ENCODE measurements around the gene MRGPRG.
"Not testable (repeated sequence)": the region's sequence is repeated elsewhere in the genome, so short reads cannot be mapped to it uniquely, and the experiment has no call there.

The MRGPRG gene
- 0 reads per million in 2 donors for total RNA-seq

- no peak for DNase-seq
Measured at GRCh38 chr11:3218483-3219280, at the start of gene MRGPRG. Gene MRGPRG, minus strand, starts transcription at chr11:3218813. Its CDS starts 0 bp downstream, at chr11:3218813.

GRCh38 chr11:3262548-3262947, 43.9 kb upstream of the MRGPRG start:
- DNase-seq: not testable (repeated sequence)

- not testable (repeated sequence) for DNase-seq
Measured at GRCh38 chr11:3261831-3262230, 43.2 kb upstream of the MRGPRG start.

GRCh38 chr11:3257509-3257908, 38.9 kb upstream of the MRGPRG start:
- DNase-seq: not testable (repeated sequence)

- not testable (repeated sequence) for DNase-seq
Measured at GRCh38 chr11:3255241-3255640, 36.6 kb upstream of the MRGPRG start.

- DNase-seq: not testable (repeated sequence)
Measured at GRCh38 chr11:3254773-3255172, 36.2 kb upstream of the MRGPRG start.

- no peak for DNase-seq
Measured at GRCh38 chr11:3245071-3245470, 26.5 kb upstream of the MRGPRG start.

GRCh38 chr11:3243880-3244279, 25.3 kb upstream of the MRGPRG start:
- no peak for DNase-seq

GRCh38 chr11:3237119-3237518, 18.5 kb upstream of the MRGPRG start:
- DNase-seq: no peak

- no peak for DNase-seq
Measured at GRCh38 chr11:3234846-3235245, 16.2 kb upstream of the MRGPRG start.

- no peak for DNase-seq
Measured at GRCh38 chr11:3232956-3233355, 14.3 kb upstream of the MRGPRG start.

- DNase-seq: no peak
Measured at GRCh38 chr11:3231851-3232744, 13.5 kb upstream of the MRGPRG start, which contains the start of gene MRGPRE. Gene MRGPRE, minus strand, starts transcription at chr11:3232417. Its CDS starts 3,618 bp downstream, at chr11:3228799.

- DNase-seq: no peak
Measured at GRCh38 chr11:3231550-3231850, 12.9 kb upstream of the MRGPRG start.

GRCh38 chr11:3230636-3231549, 12.3 kb upstream of the MRGPRG start:
- DNase-seq: no peak

GRCh38 chr11:3229673-3230630, 11.3 kb upstream of the MRGPRG start:
- DNase-seq: no peak

- DNase-seq: no peak
Measured at GRCh38 chr11:3228445-3228829, 9.8 kb upstream of the MRGPRG start.

- DNase-seq: no peak
Measured at GRCh38 chr11:3227568-3228444, 9.2 kb upstream of the MRGPRG start.

GRCh38 chr11:3226846-3227567, 8.4 kb upstream of the MRGPRG start:
- DNase-seq: no peak

Measured in T-helper 2 cell (primary cell).